HCT116 (cell line): ENCODE results near the gene GATAD2A. TPM values are rescaled to one million over a fixed set of nuclear protein-coding genes. Genes with fewer than 3 reads are reported as not detected.

Experiments used
- ATAC-seq: fragments of 200-7000 bp; cut with Tn5 transposase; 2 replicates; pipeline ENCODE4 v1.9.1; 2020; ENCODE audit warnings: mild to moderate bottlenecking, moderate library complexity
- BruUV-seq: library from RNA; stranded (reverse); fragments of 400-500 nt; replicated peaks from 2 replicates; lab custom pipeline; 2021; lab: Mats Ljungman, UMichigan
- CTCF ChIA-PET: fragments of 300-600 bp; sonication (Branson Sonifier 250); formaldehyde crosslinking; loops from one replicate; lab custom pipeline; 2021; ENCODE audit warnings: antibody characterized with exemption; lab: Charles Lee
- POLR2A ChIA-PET: fragments of 300-600, 350-600 bp; sonication (Branson Sonifier 250); formaldehyde crosslinking; loops from one replicate; lab custom pipeline; 2021; ENCODE audit warnings: antibody characterized with exemption; lab: Charles Lee
- RAD21 ChIA-PET, 2 experiments: fragments of 300-600 bp; sonication (Branson Sonifier 250); formaldehyde crosslinking; loops; one replicate each; lab custom pipeline; 2023; ENCODE audit warnings: low total read pairs in 2 of 2; ENCODE audit not compliant: uncharacterized antibody in 2 of 2, unreplicated experiment in 2 of 2, low non-redundant PET in 1 of 2; lab: Charles Lee
- DNase-seq: peaks from one replicate; pipeline ENCODE4 v3.0.0-alpha.2; 2010; ENCODE audit warnings: low read depth, low spot score
- H2AFZ ChIP-seq: fragments of 200-600 bp; shearing (Covaris generic), sonication (generic); 2 replicates; pipeline ENCODE4 v1.6.1; 2017; ENCODE audit warnings: low read depth, mixed run types, mixed read lengths, antibody characterized with exemption, low read length; ENCODE audit not compliant: poor library complexity, severe bottlenecking
- H3K27ac ChIP-seq: 2 replicates; pipeline ENCODE4 v1.5.1; 2012; ENCODE audit warnings: low read depth, low read length
- H3K27me3 ChIP-seq: fragments of 200-600 bp; sonication (generic); 2 replicates; pipeline ENCODE4 v1.6.1; 2016; ENCODE audit warnings: mixed run types, low read length, mixed read lengths; ENCODE audit not compliant: insufficient read depth
- H3K36me3 ChIP-seq, 2 experiments: fragments of 200-500 bp in 1 of 2; fragments of 200-600 bp in 1 of 2; sonication (Bioruptor generic) in 1 of 2; sonication (generic) in 1 of 2; 2 replicates each; pipeline versions ENCODE4 v1.5.1 to v1.6.1; 2014 to 2016; ENCODE audit warnings: low read length in 2 of 2, inconsistent platforms in 1 of 2, mixed read lengths in 1 of 2, mixed run types in 1 of 2; ENCODE audit not compliant: insufficient read depth in 2 of 2, control insufficient read depth in 1 of 2
- H3K4me1 ChIP-seq, 2 experiments: fragments of 200-600 bp in 1 of 2; sonication (generic) in 1 of 2; 2 replicates each; pipeline versions ENCODE4 v1.5.1 to v1.6.1; 2012 to 2017; ENCODE audit warnings: low read length in 2 of 2, inconsistent platforms in 1 of 2, mild to moderate bottlenecking in 1 of 2, mixed read lengths in 1 of 2, mixed run types in 1 of 2, moderate library complexity in 1 of 2; ENCODE audit not compliant: insufficient read depth in 2 of 2, control insufficient read depth in 1 of 2
- H3K4me2 ChIP-seq: fragments of 200-600 bp; sonication (generic); 2 replicates; pipeline ENCODE4 v1.6.1; 2017; ENCODE audit warnings: mixed run types, low read length, mixed read lengths
- H3K4me3 ChIP-seq, 2 experiments: fragments of 200-600 bp in 1 of 2; sonication (generic) in 1 of 2; replicated peaks in 1 of 2; 2 replicates each; pipeline ENCODE4 v1.5.1; 2011 to 2016; ENCODE audit warnings: low read length in 2 of 2, control low read depth in 1 of 2, low read depth in 1 of 2, mild to moderate bottlenecking in 1 of 2, mixed read lengths in 1 of 2, mixed run types in 1 of 2
- H3K79me2 ChIP-seq: fragments of 200-600 bp; sonication (generic); 2 replicates; pipeline ENCODE4 v1.6.1; 2017; ENCODE audit warnings: mild to moderate bottlenecking, mixed run types, low read length, moderate library complexity, mixed read lengths; ENCODE audit not compliant: insufficient read depth
- H3K9ac ChIP-seq: fragments of 200-600 bp; sonication (generic); 2 replicates; pipeline ENCODE4 v1.6.1; 2016; ENCODE audit warnings: low read length, mixed read lengths
- H3K9me2 ChIP-seq: fragments of 200-600 bp; sonication (generic), shearing (Covaris generic); 2 replicates; pipeline ENCODE4 v1.6.1; 2017; ENCODE audit warnings: mixed run types, mild to moderate bottlenecking, moderate library complexity; ENCODE audit not compliant: insufficient read depth
- H3K9me3 ChIP-seq, 2 experiments: fragments of 200-500 bp in 1 of 2; fragments of 200-600 bp in 1 of 2; sonication (Bioruptor generic) in 1 of 2; sonication (generic) in 1 of 2; 2 replicates each; pipeline ENCODE4 v1.6.1; 2014 to 2017; ENCODE audit warnings: low read length in 2 of 2, mixed read lengths in 2 of 2, inconsistent platforms in 1 of 2, low read depth in 1 of 2, mild to moderate bottlenecking in 1 of 2, mixed run types in 1 of 2, moderate library complexity in 1 of 2; ENCODE audit not compliant: control insufficient read depth in 1 of 2, insufficient read depth in 1 of 2
- H4K20me1 ChIP-seq: fragments of 200-600 bp; sonication (generic), shearing (Covaris generic); 2 replicates; pipeline ENCODE4 v1.6.1; 2017; ENCODE audit warnings: mixed run types, mild to moderate bottlenecking, moderate library complexity; ENCODE audit not compliant: insufficient read depth
- ATF3 ChIP-seq: IDR thresholded peaks from 2 replicates; pipeline ENCODE4 v1.6.1; 2012
- CBX3 ChIP-seq: IDR thresholded peaks from 2 replicates; pipeline ENCODE4 v1.6.1; 2012; ENCODE audit warnings: low read depth
- CTCF ChIP-seq, 3 experiments: fragments of 200-600 bp in 1 of 3; sonication (generic) in 1 of 3; IDR thresholded peaks in 2 of 3; conservative IDR thresholded peaks in 1 of 3; 2 replicates each; pipeline ENCODE4 v1.5.1; 2012 to 2017; ENCODE audit warnings: low read depth in 2 of 3, low read length in 2 of 3, antibody characterized with exemption in 1 of 3, borderline replicate concordance in 1 of 3, control low read depth in 1 of 3, mild to moderate bottlenecking in 1 of 3, mixed read lengths in 1 of 3, mixed run types in 1 of 3, moderate library complexity in 1 of 3; ENCODE audit not compliant: insufficient read depth in 1 of 3
- ELF1 ChIP-seq: IDR thresholded peaks from 2 replicates; pipeline ENCODE4 v1.6.1; 2012; ENCODE audit warnings: low read depth, borderline replicate concordance
- RAD21 ChIP-seq: IDR thresholded peaks from 2 replicates; pipeline ENCODE4 v1.6.1; 2012; ENCODE audit warnings: low read depth, mild to moderate bottlenecking
- SP1 ChIP-seq: IDR thresholded peaks from 2 replicates; pipeline ENCODE4 v1.6.1; 2012; ENCODE audit warnings: low read depth
- YY1 ChIP-seq: IDR thresholded peaks from 2 replicates; pipeline ENCODE4 v1.6.1; 2011; ENCODE audit warnings: low read length, low read depth, moderate library complexity, mild to moderate bottlenecking; ENCODE audit not compliant: insufficient replicate concordance; ENCODE audit errors: extremely low read depth
- ZNF274 ChIP-seq: fragments of 200-500 bp; sonication (Bioruptor generic); IDR thresholded peaks from 2 replicates; pipeline ENCODE4 v1.6.1; 2014; ENCODE audit warnings: mild to moderate bottlenecking, low read depth, low read length, inconsistent platforms
- intact Hi-C: fragments of 100-400 bp; cut with micrococcal nuclease; formaldehyde crosslinking; loops from 2 replicates; pipeline ENCODE4 v1.10.0; 2022
- total RNA-seq: library from RNA; stranded (reverse); gene quantifications from one replicate; pipeline ENCODE4 v1.2.1, GENCODE V29; 2021; ENCODE audit not compliant: unreplicated experiment

The GATAD2A gene
- total RNA-seq, 1 experiment from 2014 or later = 130 TPM

DNA sequence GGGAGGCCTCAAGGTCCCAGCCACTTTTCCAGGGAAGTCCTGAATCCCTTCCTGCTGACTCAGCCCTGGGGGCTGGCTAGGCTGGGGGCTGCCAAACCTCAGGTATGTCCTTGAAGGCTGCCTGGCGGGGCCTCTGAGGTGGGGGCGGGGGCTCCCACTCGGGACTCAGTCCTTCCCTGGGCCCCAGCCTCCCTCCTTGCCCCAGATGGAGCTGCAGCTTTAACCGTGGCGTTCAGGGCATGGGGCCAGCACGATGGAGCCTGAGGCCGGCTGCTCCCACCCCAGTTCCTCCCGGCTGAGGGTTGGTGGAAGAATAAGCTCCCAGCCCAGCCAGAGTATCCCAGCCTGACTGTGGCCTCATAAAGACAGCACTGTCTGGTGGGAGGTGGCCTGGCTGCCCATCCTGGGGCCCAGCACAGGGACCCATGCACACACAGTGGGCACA lies 145.0 kb downstream of the GATAD2A start:
- CTCF ChIA-PET = no interaction called here
- no TSS peak for BruUV-seq
- Histone ChIP-seq H4K20me1 (no peaks in the 10 kb centered on the region), H3K9me3 (no peaks in the 10 kb centered on the region), H3K36me3 (no peaks in the 10 kb centered on the region), H3K27ac (no peak overlapping the region; the same call in 1 of the 2 replicates), H3K4me3 (no peak overlapping the region), H3K27me3 (no peaks in the 10 kb centered on the region), H3K4me2 (no peak overlapping the region), H3K4me1 (no peaks in the 10 kb centered on the region), H3K9ac (no peak overlapping the region), H3K79me2 (no peaks in the 10 kb centered on the region), H3K9me2 (no peaks in the 10 kb centered on the region), H2AFZ (no peak overlapping the region)
- RAD21 ChIA-PET = no interaction called here
- ATAC-seq (no peak), DNase-seq (no peak)
- intact Hi-C loops = no loop called here
- TF ChIP-seq RAD21 (no peak), ELF1 (no peak), YY1 (no peak), ATF3 (no peak), ZNF274 (no peak), CTCF (IDR thresholded peaks at IDR 0.05 in 2 of 3, conservative IDR thresholded peaks at IDR 0.05 in 1 of 3; ENCODE audit: borderline replicate concordance in 1 of 3, insufficient read depth in 1 of 3, low read depth in 2 of 3, low read length in 2 of 3) (no peak), CBX3 (no peak), SP1 (no peak)
- POLR2A ChIA-PET = no interaction called here
